A172 (cell line): ENCODE measurements around the gene COQ7. TPM values are rescaled to one million over a fixed set of nuclear protein-coding genes. Genes with fewer than 3 reads are reported as not detected.

ENCODE experiments used
- DNase-seq: peaks from one replicate; pipeline ENCODE4 v3.0.0-alpha.2; 2015; ENCODE audit warnings: low spot score
- total RNA-seq: library from RNA; depleted of rRNA; stranded (reverse); fragments of >200 nt; shearing (Covaris generic); gene quantifications from 2 replicates; pipeline ENCODE4 v1.2.3, GENCODE V29; 2014; rRNA removed

COQ7 gene
- total RNA-seq, 1 experiment from 2014 or later, result 50.5 TPM

DNA sequence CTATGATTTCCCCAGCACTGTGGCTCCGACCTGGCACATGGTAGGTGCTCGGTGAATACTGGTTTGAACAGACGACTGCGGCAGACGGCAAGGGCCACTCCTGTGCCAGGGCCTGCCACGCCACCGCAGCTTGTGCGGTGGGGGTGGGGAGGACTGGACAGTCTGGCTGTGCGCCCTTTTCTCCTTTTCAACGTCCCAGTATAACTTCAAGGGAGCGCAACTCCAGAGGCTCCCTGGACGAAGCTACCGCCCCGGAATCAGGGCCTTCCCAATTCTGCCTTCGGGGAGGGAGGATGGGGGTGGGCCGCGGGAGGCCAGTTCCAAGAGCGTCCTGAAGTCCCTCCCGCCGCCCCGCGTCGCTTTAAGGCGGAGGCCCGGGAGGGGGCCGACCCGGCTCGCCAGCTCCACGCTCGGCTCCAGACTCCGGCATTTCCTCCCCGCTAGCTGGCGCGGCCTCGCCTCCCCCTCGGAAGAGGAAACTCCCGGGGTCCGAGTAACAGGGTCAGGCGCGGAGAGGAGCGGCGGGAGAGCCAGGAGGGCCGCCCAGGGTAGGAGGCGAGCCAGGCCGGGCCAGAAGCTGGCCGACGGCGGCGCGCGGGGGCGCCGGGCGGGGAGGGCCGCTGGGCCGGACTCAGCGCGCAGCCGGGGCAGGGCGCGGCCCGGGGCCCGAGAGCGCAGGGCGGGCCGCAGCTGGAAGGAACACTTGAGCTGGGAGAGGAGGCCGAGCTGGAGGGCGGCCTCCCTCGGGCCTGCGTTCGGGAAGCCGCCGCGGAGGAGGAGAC lies 46.4 kb downstream of the COQ7 start, which contains the start of gene ITPRIPL2:
Gene ITPRIPL2, plus strand, starts transcription at position 388 of the 782 bp plus-strand sequence. CDS start 498 bp downstream, outside the sequence.
- DNase-seq, result peak; percentile 79

DNA sequence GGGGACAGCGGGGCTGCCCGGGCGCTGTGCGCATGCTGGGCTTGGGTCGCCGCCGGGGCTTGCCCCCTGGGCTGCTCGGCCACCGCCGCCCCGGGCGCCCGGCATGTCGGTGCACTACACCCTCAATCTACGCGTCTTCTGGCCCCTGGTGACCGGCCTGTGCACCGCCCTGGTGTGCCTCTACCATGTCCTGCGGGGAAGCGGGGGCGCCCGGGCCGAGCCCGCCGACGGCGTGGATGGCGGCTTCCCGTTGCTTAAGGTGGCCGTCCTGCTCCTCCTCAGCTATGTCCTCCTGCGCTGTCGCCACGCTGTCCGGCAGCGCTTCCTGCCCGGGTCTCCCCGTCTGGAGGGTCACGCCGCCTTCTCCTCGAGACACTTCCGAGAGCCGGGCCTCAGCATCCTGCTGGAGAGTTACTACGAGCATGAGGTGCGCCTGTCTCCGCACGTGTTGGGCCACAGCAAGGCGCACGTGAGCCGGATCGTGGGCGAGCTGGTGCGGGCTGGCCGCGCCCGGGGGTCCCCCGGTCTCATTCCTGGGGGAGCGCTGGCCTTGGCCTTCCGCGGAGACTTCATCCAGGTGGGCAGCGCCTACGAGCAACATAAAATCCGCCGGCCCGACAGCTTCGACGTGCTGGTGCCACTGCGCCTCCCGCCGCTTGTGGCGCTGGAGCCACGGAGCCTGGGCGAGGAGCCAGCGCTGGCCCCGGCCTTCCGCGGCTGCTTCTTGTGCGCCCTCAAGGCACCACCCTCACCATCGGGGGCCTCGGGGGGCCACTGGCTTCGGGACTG lies 47.1 kb downstream of the COQ7 start:
- DNase-seq, result peak; percentile 43

DNA sequence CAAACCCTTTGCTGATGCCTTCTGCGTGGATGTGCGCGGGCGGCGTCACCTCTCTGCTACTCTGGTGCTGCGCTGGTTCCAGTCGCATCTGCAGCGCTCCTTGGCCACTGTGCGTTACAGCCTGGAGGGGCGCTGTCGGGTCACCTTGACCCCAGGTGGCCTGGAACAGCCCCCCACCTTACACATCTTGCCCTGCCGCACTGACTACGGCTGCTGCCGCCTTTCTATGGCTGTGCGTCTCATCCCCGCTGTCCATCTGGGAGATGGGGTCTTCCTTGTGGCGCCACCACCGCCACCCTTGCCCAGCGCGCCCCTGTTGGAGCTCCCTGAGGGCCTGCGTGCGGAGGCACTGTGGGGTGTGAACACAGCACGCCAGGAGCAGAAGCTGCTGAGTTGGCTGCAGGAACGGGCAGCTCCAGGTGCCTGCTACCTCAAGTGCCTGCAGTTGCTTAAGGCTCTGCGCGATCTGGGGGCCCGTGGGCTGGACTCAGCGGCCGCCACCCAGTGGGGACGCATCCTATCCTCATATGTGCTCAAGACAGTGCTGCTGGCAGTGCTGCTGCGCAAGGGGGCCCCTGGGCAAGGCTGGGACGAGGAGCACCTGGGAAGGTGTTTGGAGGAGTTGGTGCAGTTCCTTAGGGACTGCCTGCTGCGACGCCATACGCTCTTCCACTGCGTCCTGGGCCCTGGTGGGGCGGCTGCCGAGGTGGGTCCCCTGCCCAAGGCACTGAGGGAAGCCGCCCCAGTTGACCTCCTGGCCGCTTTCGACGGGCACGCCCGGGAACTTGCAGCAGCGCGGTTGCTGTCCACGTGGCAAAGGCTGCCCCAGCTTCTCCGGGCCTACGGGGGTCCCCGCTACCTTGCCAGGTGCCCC lies 48.0 kb downstream of the COQ7 start:
- DNase-seq, result no peak

DNA sequence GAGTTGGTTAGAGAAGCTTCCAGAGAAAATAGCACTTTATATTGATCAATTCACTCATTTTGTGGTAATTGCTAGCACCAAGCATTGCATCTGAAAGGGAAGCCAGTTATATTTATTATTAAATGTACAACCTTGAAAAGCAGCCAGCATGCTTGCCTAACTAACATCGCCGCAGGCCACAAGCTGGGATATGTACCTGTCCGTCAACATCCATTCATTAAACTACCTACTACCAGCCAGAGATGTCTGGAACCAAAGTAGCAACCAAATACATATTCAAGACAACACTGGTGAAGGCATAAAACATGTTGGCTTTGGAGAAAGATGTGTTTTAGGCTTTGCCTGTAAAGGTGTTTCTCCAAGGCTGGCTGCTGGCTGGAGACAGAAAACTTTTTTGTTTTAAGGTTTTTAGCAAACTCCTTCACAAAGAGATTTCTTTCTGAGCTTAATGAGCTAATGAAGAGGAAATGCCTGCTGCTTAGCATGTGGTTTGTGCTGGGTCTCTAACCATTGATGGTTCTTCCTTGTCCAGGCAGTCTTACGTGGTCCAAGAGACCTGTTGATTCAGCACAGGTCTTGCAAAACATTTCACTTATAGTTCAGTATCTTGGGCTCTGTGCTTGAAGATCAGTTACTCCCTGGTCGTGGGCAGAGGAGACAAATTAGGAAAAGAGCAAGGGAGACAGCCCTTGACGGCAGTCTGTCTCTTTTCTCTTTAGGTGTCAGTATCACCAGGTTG lies 49.5 kb downstream of the COQ7 start:
- no peak for DNase-seq

DNA sequence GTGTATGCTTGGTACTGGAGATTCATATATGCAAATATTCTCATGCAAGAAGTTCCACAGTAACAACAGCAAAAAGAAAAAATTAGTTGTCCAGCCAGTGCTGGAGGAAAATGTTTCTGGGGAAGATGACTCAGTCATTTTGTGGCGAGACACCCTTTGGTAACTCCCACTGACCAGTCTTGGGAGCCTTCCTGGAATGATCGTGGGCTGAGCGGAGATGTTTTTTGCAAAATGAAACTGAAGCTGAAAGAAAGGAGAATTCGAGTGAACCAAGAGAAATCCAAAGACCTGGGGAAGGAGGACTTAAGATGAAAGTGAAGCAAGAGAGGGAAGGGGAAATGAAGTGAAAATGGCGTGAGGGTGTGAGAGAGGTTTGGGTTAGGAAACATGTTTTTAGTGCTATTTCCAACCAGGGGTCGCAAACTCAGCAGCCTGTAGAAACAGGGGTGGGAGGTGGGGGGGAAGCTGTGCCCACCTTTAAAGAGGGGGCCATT lies 51.6 kb downstream of the COQ7 start:
- DNase-seq, result peak; percentile 90

DNA sequence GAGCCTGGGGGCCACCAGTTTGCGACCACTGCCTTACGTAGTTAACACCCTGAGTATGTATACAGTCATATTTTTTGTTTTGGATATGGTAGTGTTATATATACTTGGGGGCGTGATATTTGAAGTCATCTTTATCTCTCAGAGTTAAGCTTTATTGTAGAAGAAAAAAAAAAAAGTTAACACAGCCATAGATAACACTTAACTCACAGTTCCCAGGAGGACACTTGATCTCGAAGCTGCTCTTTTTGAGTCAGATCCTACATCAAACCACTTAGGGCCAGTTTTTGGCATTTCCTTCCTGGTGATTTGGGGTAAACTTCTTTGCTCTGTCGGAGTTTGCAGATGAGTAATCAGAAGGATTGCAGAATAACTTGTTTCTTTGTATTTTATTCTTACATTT lies 52.1 kb downstream of the COQ7 start:
- DNase-seq, result peak; percentile 71

DNA sequence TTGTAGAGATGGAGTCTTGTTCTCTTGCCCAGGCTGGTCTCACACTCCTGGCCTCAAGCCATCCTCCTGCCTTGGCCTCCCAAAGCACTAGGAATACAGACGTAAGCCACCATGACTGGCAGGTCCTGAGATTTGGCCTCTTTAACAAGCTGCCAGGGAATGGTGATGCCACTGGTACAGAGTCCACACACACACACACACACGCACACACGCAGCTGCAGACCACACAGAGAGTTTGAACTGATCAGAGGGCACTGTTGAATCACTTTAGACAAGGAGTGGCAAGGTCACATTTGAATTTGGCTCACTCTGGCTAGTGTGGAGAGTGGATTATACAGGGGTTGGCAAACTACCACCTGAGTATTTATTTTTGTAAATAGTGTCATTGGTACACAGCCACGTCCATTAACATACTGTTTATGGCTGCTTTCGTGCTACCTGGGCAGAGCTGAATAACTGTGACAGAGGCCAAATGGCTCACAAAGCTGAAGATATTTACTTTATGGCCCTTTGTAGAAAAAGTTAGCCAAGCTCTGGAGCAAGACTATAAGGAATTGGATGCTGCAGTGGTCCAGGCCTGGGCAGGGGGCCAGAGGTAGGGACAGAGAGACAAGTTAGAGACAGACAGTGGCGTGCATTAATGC lies 56.2 kb downstream of the COQ7 start:
- peak; percentile 19 for DNase-seq

DNA sequence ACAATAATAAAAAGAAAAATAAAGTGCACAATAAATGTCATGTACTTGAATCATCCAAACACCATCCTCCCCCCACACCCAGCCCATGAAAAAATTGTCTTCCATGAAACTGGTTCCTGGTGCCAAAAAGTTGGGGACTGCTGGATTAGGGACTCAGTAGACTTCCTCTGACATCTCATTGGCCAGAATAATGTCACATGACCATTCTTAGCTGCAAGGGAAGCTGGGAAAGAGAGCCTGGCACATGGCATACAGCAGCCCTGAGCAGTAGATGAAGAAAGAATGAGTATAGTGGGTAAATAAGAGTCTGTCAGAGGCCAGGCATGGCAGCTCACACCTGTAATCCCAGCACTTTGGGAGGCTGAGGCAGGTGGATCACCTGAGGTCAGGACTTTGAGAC lies 58.9 kb downstream of the COQ7 start:
- no peak for DNase-seq

DNA sequence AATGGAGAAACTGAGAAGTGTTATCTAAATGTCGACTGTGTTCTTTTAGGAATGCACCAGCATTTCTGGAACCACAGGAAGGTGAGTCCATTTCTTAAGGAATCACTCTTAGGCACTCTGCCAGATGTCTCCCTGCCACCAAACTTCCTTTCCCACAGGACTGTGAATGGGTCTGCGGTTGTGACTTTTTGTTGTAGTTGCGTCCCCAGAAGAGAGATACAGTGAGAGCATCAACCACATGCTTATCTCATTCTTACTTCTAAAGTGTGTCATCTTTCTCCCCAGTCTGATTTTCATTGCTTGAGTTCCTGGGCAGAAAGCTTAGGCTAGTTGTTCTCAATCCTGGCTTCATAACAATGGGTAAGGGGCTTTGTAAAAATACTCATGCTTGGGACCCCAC lies 59.8 kb downstream of the COQ7 start:
- DNase-seq, result no peak

DNA sequence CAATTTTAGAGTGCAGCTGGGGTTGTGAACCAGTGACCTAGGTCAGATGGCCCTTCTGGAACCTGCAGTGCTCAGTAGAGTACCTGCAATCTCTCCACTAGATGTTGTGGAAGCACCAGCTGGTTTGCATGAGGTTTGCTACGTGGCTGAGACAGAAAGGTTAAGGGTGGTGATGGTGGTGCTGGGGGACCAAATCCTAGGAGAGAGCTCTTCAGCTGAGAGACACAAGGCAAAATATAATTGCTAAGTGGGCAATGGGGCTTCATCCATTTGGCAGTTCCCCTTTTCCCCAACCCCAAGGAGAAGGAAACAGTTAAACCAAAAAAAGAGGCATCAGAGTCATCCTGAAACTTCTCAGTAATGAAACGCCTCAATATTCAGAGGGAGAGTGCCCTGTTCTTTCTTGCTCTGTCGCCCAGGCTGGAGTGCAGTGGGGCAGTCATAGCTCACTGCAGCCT lies 60.3 kb downstream of the COQ7 start:
- DNase-seq, result no peak

DNA sequence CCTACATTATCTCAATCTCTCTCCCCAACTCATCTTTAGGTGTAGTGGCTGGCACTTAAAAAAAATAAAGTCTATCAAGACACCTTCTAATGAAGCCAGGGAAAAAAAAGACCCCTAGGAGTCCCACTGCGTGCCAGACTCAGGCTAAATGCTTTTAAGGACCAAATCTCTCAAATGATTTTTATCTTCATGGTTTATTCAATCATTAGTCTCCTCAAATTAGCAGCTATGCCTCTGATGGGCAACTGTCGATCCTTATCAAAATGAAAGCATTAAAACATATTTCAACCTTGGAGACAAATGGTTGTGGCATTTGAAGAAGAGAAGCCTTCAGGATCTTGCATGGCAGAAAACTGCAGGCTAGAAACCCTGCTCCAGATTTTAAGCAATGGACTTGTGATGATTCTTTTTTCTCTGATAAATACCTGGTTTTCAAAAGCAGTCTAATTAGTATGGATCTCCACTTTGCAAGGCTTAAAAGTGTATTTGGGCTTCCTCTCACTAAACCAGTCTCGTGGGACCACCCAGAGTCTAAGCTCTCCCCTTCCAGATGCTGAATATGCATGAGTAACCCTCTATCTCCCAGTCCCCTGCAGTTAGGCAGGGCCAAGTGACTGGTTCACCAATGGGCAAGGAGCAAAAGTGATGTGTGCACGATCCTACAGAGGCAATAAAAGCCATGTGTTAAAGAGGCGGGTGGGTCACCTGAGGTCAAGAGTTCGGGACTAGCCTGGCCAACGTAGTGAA lies 61.2 kb downstream of the COQ7 start:
- DNase-seq, result no peak

Other genes with a start within 250 kb of the COQ7 start
- 32.9 and 34.0 TPM in 2 replicates for gene SMG1, start 141.2 kb upstream of the COQ7 start, total RNA-seq
- gene TMC7, start 83.7 kb upstream of the COQ7 start, total RNA-seq, result 0.84 and 1.2 TPM in 2 replicates
- 24.1 and 30.8 TPM in 2 replicates for gene ITPRIPL2, start 46.4 kb downstream of the COQ7 start, total RNA-seq
- 0.55 and 1.3 TPM in 2 replicates for gene SYT17, start 100.6 kb downstream of the COQ7 start, total RNA-seq
- 0.38 and 0.83 TPM in 2 replicates for gene CLEC19A, start 218.1 kb downstream of the COQ7 start, total RNA-seq